ENCODE measurements around the gene HPSE. TPM values are rescaled to one million over a fixed set of nuclear protein-coding genes. Genes with fewer than 3 reads are reported as not detected.

The HPSE gene
- total RNA-seq, 4 donors from 2014 or later, result 0.42 to 1.5 (median 0.88) TPM

DNA sequence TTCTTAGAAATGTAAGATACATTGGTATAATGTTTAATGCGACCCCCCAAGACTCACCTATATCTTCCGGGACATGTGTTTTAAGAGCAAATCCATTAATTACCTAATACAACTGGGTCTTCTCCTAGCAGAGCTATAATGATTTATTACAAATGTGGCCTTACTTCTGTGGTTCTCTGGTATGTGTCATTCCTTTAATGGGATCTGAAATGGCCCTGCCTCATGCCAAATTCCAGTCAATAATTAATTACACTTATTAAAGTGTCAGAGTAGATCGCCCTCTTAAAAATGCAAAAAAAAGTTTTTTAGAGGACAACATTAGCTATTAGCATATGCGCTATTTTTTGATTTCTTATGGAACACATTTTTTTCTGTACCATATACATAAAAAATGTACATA lies 17.0 kb downstream of the HPSE start:
- TF ChIP-seq, protein P1, sequence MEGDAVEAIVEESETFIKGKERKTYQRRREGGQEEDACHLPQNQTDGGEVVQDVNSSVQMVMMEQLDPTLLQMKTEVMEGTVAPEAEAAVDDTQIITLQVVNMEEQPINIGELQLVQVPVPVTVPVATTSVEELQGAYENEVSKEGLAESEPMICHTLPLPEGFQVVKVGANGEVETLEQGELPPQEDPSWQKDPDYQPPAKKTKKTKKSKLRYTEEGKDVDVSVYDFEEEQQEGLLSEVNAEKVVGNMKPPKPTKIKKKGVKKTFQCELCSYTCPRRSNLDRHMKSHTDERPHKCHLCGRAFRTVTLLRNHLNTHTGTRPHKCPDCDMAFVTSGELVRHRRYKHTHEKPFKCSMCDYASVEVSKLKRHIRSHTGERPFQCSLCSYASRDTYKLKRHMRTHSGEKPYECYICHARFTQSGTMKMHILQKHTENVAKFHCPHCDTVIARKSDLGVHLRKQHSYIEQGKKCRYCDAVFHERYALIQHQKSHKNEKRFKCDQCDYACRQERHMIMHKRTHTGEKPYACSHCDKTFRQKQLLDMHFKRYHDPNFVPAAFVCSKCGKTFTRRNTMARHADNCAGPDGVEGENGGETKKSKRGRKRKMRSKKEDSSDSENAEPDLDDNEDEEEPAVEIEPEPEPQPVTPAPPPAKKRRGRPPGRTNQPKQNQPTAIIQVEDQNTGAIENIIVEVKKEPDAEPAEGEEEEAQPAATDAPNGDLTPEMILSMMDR (IDR thresholded peaks at IDR 0.05), result no peak
- TF ChIP-seq POLR2AphosphoS5 (IDR thresholded peaks at IDR 0.05), result no peak
- TF ChIP-seq EP300 (IDR thresholded peaks at IDR 0.05), result no peak
- TF ChIP-seq POLR2A (IDR thresholded peaks at IDR 0.05; ENCODE audit: low read depth), result no peak
- intact Hi-C loops (cut with DNase I), result no loop called here
- DNase-seq (ENCODE audit: extremely low spot score), result no peak
- Histone ChIP-seq H3K27me3 (no peaks in the 10 kb centered on the region), H3K36me3 (no peaks in the 10 kb centered on the region), H3K27ac (replicated peaks in 1 of 4) (no peak overlapping the region), H3K9me3 (no peaks in the 10 kb centered on the region), H3K4me3 (no peak overlapping the region), H3K4me1 (no peaks in the 10 kb centered on the region)
- 68% methylated on average over 4 of the region's 4 CpGs for WGBS

DNA sequence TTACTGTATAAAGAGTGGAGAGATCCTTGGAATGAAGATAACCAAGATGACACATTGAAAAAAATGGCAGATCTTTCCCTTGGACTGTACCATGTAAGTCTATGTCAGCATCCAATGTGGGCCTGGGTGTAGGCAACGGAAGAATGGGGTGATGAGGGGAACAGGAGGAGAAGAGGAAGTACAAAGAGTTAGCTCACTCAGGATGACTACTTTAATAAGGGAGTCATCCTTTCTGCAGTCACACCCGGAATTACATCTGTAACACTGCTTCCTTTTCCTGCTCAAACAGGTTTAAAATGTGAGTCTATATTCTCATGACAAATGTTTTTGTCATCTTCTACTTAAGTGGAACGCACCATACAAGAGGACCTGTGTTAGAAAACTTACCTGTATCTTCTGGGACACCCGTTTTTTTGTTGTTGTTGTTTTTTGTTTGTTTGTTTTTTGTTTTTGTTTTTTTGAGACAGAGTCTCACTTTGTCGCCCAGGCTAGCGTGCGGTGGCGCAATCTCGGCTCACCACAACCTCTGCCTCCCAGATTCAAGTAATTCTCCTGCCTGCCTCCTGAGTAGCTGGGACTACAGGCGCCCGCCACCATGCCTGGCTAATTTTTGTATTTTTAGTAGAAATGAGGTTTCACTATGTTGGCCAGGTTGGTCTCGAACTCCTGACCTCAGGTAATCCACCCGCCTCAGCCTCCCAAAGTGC lies 18.0 kb downstream of the HPSE start:
- DNase-seq (ENCODE audit: extremely low spot score), result no peak
- Histone ChIP-seq H3K27me3 (no peaks in the 10 kb centered on the region), H3K9me3 (no peaks in the 10 kb centered on the region), H3K4me3 (no peak overlapping the region), H3K27ac (replicated peaks in 1 of 4) (no peak overlapping the region), H3K4me1 (no peaks in the 10 kb centered on the region), H3K36me3 (no peaks in the 10 kb centered on the region)
- intact Hi-C loops (cut with DNase I), result no loop called here
- 75% methylated on average over 13 of the region's 13 CpGs for WGBS
- TF ChIP-seq POLR2AphosphoS5 (IDR thresholded peaks at IDR 0.05) (no peak), POLR2A (IDR thresholded peaks at IDR 0.05; ENCODE audit: low read depth) (no peak), EP300 (IDR thresholded peaks at IDR 0.05) (no peak)
- TF ChIP-seq, protein P1 (IDR thresholded peaks at IDR 0.05), result no peak

DNA sequence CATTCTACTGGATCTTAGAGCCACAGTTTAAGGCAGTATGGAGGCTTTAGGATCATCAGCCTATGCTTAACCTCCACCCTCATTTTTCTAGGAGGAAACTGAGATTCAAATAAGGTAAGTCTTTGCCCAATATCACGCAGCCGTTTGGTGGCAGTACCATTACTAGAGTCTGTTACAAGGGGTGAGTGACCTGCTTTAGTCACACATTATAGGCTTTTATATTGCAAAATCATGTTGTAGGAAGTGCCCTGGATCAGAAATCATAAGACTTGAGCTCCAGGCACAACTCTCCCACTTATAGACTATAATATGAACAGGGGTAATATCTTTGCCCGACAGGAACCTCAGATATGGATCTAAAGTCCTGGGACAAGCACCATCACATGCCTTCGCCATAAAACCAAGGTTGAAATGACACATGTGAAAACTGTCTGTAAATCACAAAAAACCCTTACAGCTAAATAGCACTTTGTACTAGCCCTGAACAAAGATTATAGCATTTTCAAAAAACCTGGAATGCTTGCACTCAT lies 19.2 kb downstream of the HPSE start:
- H3K36me3 ChIP-seq, result no peaks in the 10 kb centered on the region
- DNase-seq (ENCODE audit: extremely low spot score), result no peak
- no peaks in the 10 kb centered on the region for H3K9me3 ChIP-seq
- H3K4me3 ChIP-seq, result no peak overlapping the region
- intact Hi-C loops (cut with DNase I), result no loop called here
- no peaks in the 10 kb centered on the region for H3K27me3 ChIP-seq
- no peaks in the 10 kb centered on the region for H3K4me1 ChIP-seq
- no peak overlapping the region for H3K27ac ChIP-seq (replicated peaks in 1 of 4)
- TF ChIP-seq EP300 (IDR thresholded peaks at IDR 0.05) (no peak), POLR2AphosphoS5 (IDR thresholded peaks at IDR 0.05) (no peak), POLR2A (IDR thresholded peaks at IDR 0.05; ENCODE audit: low read depth) (no peak)
- TF ChIP-seq, protein P1 (IDR thresholded peaks at IDR 0.05), result no peak
- 93% methylated on average over 4 of the region's 4 CpGs for WGBS

DNA sequence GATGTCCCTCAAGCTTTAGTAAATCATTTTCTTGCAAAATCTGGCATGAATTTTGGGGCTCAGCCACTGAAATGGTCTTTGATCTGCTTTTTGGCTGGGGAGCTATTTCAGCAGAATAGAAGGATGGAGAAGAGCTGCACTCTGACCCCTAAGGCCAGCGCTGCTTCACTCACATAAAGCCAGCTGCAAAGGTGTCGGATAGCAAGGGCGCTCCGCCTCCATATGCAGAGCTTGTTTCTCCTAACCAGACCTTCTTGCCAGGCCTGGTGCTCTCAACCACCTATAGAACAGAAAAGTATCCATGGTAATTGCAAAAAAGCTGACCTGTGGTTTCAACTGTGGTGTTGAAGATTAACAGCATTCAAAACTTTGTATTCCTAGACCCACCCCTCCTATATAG lies 26.0 kb downstream of the HPSE start:
- Histone ChIP-seq H3K9me3 (no peaks in the 10 kb centered on the region), H3K27ac (replicated peaks in 1 of 4) (no peak overlapping the region), H3K4me1 (no peaks in the 10 kb centered on the region), H3K4me3 (no peak overlapping the region), H3K27me3 (no peaks in the 10 kb centered on the region), H3K36me3 (no peaks in the 10 kb centered on the region)
- intact Hi-C loops (cut with DNase I), result no loop called here
- 96% methylated on average over 4 of the region's 4 CpGs for WGBS
- no peak for DNase-seq (ENCODE audit: extremely low spot score)
- TF ChIP-seq POLR2AphosphoS5 (IDR thresholded peaks at IDR 0.05) (no peak), POLR2A (IDR thresholded peaks at IDR 0.05; ENCODE audit: low read depth) (no peak), EP300 (IDR thresholded peaks at IDR 0.05) (no peak)
- TF ChIP-seq, protein P1 (IDR thresholded peaks at IDR 0.05), result no peak
